ENCODE data around the gene ZNF385C. TPM values are rescaled to one million over a fixed set of nuclear protein-coding genes. Genes with fewer than 3 reads are reported as not detected.

Gene ZNF385C
- total and polyA plus RNA-seq, 4 donors, result 0.03 to 0.19 (median 0.06) TPM; not detected in 1

DNA sequence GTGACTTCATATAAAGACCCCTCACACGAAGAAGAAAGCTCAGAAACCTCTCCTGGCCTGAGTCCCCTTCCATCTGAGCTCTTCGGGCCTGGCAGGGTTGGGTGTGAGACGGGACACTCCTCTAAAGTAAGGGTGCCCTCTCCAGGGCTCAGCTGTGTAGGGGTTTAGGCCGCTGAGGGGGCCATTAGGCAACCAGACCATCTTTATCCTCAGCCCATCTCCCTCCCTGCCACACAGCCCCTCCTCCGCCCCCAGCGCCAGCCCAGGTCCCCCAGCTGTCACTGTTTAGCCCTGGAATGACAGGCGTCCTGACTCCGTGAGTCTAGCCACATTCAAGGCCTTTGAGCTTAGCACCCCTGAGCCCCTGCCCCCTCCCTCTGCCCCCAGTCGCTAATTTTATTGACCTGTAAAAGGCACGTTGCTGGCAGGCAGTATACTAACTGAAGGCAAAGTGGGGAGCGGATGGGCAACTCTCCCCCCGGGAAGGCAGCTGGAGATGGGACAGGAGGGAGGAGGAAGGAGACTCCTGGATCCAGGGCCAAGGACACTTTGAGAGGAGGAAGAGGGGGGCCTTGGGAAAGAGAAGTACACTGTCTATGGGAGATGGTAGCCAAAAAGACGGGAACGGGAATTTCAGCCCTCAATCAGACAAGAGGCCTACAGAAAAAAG is 592 bp upstream of the ZNF385C start:
- Histone ChIP-seq H3K4me3 (ENCODE audit: low read depth in 1 of 3, low read length in 3 of 3) (no peak overlapping the region), H3K9me3 (ENCODE audit: control insufficient read depth in 4 of 4, low read length in 3 of 4) (no peaks in the 10 kb centered on the region), H3K27me3 (ENCODE audit: control insufficient read depth in 4 of 4, insufficient read depth in 4 of 4, low read length in 3 of 4) (no peaks in the 10 kb centered on the region), H3K4me1 (ENCODE audit: control insufficient read depth in 4 of 4, insufficient read depth in 4 of 4, low read length in 3 of 4) (peaks cover 0 to 10% (median 5%) of the 10 kb centered on the region in 4 donors), H3K36me3 (ENCODE audit: control insufficient read depth in 4 of 4, insufficient read depth in 3 of 4, low read depth in 1 of 4, low read length in 3 of 4) (peaks cover 0 to 11% (median 5%) of the 10 kb centered on the region in 4 donors), H3K27ac (ENCODE audit: low read depth in 1 of 2, low read length in 2 of 2) (no peak overlapping the region), H3K9ac (ENCODE audit: low read depth in 1 of 2, low read length in 2 of 2) (no peak overlapping the region)
- no peak for TF ChIP-seq NR2F2 (IDR thresholded peaks at IDR 0.05)
- TF ChIP-seq HNF4G (IDR thresholded peaks at IDR 0.05), result no peak
- TF ChIP-seq HNF4A (conservative IDR thresholded peaks at IDR 0.05), result no peak
- TF ChIP-seq JUND (IDR thresholded peaks at IDR 0.05), result no peak
- TF ChIP-seq YY1 (IDR thresholded peaks at IDR 0.05), result no peak
- TF ChIP-seq, protein P1, sequence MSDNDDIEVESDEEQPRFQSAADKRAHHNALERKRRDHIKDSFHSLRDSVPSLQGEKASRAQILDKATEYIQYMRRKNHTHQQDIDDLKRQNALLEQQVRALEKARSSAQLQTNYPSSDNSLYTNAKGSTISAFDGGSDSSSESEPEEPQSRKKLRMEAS (IDR thresholded peaks at IDR 0.05), result no peak
- no peak for TF ChIP-seq GABPA (IDR thresholded peaks at IDR 0.05 in 1 of 2, conservative IDR thresholded peaks at IDR 0.05 in 1 of 2)
- TF ChIP-seq, protein P2, sequence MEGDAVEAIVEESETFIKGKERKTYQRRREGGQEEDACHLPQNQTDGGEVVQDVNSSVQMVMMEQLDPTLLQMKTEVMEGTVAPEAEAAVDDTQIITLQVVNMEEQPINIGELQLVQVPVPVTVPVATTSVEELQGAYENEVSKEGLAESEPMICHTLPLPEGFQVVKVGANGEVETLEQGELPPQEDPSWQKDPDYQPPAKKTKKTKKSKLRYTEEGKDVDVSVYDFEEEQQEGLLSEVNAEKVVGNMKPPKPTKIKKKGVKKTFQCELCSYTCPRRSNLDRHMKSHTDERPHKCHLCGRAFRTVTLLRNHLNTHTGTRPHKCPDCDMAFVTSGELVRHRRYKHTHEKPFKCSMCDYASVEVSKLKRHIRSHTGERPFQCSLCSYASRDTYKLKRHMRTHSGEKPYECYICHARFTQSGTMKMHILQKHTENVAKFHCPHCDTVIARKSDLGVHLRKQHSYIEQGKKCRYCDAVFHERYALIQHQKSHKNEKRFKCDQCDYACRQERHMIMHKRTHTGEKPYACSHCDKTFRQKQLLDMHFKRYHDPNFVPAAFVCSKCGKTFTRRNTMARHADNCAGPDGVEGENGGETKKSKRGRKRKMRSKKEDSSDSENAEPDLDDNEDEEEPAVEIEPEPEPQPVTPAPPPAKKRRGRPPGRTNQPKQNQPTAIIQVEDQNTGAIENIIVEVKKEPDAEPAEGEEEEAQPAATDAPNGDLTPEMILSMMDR (IDR thresholded peaks at IDR 0.05; ENCODE audit: low read depth, low read length, missing input control), result no peak
- TF ChIP-seq FOXA1 (IDR thresholded peaks at IDR 0.05), result no peak
- TF ChIP-seq, protein P3, sequence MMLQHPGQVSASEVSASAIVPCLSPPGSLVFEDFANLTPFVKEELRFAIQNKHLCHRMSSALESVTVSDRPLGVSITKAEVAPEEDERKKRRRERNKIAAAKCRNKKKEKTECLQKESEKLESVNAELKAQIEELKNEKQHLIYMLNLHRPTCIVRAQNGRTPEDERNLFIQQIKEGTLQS (IDR thresholded peaks at IDR 0.05), result no peak
- no peak for TF ChIP-seq RXRA (IDR thresholded peaks at IDR 0.05)
- no peak for TF ChIP-seq TAF1 (conservative IDR thresholded peaks at IDR 0.05)
- TF ChIP-seq, protein P4, sequence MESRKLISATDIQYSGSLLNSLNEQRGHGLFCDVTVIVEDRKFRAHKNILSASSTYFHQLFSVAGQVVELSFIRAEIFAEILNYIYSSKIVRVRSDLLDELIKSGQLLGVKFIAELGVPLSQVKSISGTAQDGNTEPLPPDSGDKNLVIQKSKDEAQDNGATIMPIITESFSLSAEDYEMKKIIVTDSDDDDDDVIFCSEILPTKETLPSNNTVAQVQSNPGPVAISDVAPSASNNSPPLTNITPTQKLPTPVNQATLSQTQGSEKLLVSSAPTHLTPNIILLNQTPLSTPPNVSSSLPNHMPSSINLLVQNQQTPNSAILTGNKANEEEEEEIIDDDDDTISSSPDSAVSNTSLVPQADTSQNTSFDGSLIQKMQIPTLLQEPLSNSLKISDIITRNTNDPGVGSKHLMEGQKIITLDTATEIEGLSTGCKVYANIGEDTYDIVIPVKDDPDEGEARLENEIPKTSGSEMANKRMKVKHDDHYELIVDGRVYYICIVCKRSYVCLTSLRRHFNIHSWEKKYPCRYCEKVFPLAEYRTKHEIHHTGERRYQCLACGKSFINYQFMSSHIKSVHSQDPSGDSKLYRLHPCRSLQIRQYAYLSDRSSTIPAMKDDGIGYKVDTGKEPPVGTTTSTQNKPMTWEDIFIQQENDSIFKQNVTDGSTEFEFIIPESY (IDR thresholded peaks at IDR 0.05), result no peak
- DNase-seq (ENCODE audit: low spot score), result no peak
- WGBS, result 75% methylated on average over 14 of the region's 14 CpGs

DNA sequence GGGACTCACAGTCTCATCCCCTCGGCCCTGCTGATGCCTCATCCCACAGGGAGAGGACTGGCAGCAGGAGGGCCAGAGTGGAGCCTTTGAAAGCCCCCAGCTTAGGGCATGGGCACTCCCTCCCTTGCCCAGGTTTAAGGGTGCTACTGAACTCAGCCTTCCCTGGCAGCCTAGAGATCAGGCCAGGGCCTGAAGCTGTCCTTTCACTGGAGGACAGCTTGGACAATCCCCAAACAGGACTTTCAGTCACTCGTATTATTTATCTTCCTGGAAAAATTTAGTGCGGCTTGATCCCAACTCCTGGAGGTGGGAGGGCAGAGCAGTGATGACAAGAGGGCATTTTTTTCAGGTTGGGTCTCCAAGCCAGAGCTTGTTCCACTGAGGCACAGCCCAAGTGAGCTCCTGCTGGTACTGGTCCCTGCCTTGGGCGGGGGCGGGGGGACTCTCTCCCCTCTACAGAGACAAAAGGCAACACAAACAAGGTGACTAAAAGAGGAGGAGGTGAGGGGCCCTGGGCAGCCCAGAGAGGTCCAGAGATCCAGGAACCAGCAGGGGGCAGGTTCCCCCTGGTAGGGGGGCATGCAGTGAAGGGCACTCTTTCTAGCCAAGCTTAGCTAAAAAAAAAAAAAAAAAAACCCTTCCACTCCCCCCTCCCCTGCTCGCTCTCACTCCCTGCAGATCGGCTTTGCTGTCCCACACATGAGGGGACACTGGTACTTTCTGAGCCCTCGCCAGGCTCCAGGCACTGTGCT is 1.7 kb downstream of the ZNF385C start:
- 69% methylated on average over 8 of the region's 8 CpGs for WGBS
- DNase-seq (ENCODE audit: low spot score), result no peak
- no peaks in the 10 kb centered on the region for H3K27me3 ChIP-seq (ENCODE audit: control insufficient read depth in 4 of 4, insufficient read depth in 4 of 4, low read length in 3 of 4)
- no peak overlapping the region for H3K9ac ChIP-seq (ENCODE audit: low read depth in 1 of 2, low read length in 2 of 2)
- no peak overlapping the region for H3K4me3 ChIP-seq (ENCODE audit: low read depth in 1 of 3, low read length in 3 of 3)
- TF ChIP-seq RAD21 (IDR thresholded peaks at IDR 0.05) (no peak), YY1 (IDR thresholded peaks at IDR 0.05) (no peak), FOXA1 (IDR thresholded peaks at IDR 0.05) (no peak), GABPA (IDR thresholded peaks at IDR 0.05 in 1 of 2, conservative IDR thresholded peaks at IDR 0.05 in 1 of 2) (no peak), EGR1 (IDR thresholded peaks at IDR 0.05; ENCODE audit: low read depth in 2 of 2) (no peak), HNF4A (conservative IDR thresholded peaks at IDR 0.05) (no peak), NR2F2 (IDR thresholded peaks at IDR 0.05) (no peak), SP1 (IDR thresholded peaks at IDR 0.05) (no peak), FOXA2 (IDR thresholded peaks at IDR 0.05) (no peak), RXRA (IDR thresholded peaks at IDR 0.05) (no peak), TAF1 (conservative IDR thresholded peaks at IDR 0.05) (no peak)
- TF ChIP-seq, protein P3 (IDR thresholded peaks at IDR 0.05), result no peak
- TF ChIP-seq, protein P1 (IDR thresholded peaks at IDR 0.05), result no peak
- TF ChIP-seq, protein P2 (IDR thresholded peaks at IDR 0.05; ENCODE audit: low read depth, low read length, missing input control), result no peak
- TF ChIP-seq, protein P5, sequence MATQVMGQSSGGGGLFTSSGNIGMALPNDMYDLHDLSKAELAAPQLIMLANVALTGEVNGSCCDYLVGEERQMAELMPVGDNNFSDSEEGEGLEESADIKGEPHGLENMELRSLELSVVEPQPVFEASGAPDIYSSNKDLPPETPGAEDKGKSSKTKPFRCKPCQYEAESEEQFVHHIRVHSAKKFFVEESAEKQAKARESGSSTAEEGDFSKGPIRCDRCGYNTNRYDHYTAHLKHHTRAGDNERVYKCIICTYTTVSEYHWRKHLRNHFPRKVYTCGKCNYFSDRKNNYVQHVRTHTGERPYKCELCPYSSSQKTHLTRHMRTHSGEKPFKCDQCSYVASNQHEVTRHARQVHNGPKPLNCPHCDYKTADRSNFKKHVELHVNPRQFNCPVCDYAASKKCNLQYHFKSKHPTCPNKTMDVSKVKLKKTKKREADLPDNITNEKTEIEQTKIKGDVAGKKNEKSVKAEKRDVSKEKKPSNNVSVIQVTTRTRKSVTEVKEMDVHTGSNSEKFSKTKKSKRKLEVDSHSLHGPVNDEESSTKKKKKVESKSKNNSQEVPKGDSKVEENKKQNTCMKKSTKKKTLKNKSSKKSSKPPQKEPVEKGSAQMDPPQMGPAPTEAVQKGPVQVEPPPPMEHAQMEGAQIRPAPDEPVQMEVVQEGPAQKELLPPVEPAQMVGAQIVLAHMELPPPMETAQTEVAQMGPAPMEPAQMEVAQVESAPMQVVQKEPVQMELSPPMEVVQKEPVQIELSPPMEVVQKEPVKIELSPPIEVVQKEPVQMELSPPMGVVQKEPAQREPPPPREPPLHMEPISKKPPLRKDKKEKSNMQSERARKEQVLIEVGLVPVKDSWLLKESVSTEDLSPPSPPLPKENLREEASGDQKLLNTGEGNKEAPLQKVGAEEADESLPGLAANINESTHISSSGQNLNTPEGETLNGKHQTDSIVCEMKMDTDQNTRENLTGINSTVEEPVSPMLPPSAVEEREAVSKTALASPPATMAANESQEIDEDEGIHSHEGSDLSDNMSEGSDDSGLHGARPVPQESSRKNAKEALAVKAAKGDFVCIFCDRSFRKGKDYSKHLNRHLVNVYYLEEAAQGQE (IDR thresholded peaks at IDR 0.05), result no peak
- no peak overlapping the region for H3K27ac ChIP-seq (ENCODE audit: low read depth in 1 of 2, low read length in 2 of 2)
- peaks cover 0 to 13% (median 7%) of the 10 kb centered on the region in 4 donors for H3K4me1 ChIP-seq (ENCODE audit: control insufficient read depth in 4 of 4, insufficient read depth in 4 of 4, low read length in 3 of 4)
- no peaks in the 10 kb centered on the region for H3K36me3 ChIP-seq (ENCODE audit: control insufficient read depth in 4 of 4, insufficient read depth in 3 of 4, low read depth in 1 of 4, low read length in 3 of 4)
- no peaks in the 10 kb centered on the region for H3K9me3 ChIP-seq (ENCODE audit: control insufficient read depth in 4 of 4, low read length in 3 of 4)
